GM19023 (cell line): ENCODE measurements around the gene ARHGAP9.
A peak's percentile ranks its signal among the peaks of the same experiment; 100 is the strongest.

Experiments used
- ATAC-seq: cut with Tn5 transposase; IDR thresholded peaks from one replicate; pipeline ENCODE4 v1.9.1; 2021; ENCODE audit warnings: mild to moderate bottlenecking, moderate library complexity; ENCODE audit not compliant: unreplicated experiment

ARHGAP9 gene

GRCh38 chr12:57473886-57474285 lies 5.8 kb downstream of the ARHGAP9 start:
- ATAC-seq, result no peak

DNA sequence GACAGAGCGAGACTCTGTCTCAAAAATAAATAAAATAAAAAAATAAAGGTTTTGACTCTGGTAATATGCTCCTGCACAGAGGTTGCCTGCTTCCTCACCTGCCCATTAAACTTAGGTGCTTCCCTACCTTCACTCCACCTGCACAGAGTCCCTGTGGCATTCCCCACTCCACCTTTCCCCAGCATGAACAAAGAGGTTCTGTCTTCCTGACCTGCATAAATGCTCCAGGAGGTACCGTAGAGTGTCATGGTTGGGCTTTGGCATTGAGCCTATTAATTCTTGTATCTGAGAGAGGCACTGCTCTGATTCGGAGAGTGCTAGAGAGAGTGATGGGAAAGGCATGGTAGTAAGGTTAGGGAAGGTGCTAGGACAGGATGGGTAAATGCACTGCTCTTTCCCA lies 6.3 kb downstream of the ARHGAP9 start:
- no peak for ATAC-seq

GRCh38 chr12:57472391-57472790 lies 7.3 kb downstream of the ARHGAP9 start:
- ATAC-seq, result no peak

DNA sequence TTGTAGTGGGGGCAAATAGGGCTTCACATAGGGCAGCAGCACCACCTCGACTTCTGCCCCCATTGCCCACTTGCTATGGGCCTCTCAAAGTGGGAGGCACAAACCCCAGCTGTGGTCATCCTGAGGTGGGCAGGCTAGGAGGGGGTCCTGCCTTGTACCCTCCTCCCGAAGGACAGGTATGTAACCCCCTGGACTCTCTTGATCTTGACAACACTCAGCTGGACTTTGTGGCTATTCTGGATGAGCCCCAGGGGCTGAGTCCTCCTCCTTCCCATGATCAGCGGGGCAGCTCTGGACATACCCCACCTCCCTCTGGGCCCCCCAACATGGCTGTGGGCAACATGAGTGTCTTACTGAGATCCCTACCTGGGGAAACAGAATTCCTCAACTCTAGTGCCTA lies 8.0 kb downstream of the ARHGAP9 start:
- ATAC-seq, result no peak

DNA sequence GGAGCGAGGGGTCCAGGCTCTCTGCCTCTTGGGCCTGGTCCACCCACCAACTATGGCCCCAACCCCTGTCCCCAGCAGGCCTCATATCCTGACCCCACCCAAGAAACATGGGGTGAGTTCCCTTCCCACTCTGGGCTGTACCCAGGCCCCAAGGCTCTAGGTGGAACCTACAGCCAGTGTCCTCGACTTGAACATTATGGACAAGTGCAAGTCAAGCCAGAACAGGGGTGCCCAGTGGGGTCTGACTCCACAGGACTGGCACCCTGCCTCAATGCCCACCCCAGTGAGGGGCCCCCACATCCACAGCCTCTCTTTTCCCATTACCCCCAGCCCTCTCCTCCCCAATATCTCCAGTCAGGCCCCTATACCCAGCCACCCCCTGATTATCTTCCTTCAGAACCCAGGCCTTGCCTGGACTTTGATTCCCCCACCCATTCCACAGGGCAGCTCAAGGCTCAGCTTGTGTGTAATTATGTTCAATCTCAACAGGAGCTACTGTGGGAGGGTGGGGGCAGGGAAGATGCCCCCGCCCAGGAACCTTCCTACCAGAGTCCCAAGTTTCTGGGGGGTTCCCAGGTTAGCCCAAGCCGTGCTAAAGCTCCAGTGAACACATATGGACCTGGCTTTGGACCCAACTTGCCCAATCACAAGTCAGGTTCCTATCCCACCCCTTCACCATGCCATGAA lies 8.6 kb downstream of the ARHGAP9 start:
- no peak for ATAC-seq

- no peak for ATAC-seq
Measured at GRCh38 chr12:57470286-57470969, 9.2 kb downstream of the ARHGAP9 start.

- no peak for ATAC-seq
Measured at GRCh38 chr12:57469296-57470164, 10.1 kb downstream of the ARHGAP9 start.

DNA sequence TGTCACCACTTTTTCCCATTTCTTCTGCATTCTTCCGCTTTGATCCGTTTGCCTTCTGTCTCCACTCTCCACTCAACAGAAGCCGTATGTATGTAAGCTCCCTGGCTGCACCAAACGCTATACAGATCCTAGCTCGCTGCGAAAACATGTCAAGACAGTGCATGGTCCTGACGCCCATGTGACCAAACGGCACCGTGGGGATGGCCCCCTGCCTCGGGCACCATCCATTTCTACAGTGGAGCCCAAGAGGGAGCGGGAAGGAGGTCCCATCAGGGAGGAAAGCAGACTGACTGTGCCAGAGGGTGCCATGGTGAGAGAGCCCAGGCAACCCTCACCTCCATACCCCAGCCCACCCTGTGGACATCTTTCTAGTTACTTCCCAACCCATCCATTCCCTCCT lies 11.8 kb downstream of the ARHGAP9 start:
- no peak for ATAC-seq

DNA sequence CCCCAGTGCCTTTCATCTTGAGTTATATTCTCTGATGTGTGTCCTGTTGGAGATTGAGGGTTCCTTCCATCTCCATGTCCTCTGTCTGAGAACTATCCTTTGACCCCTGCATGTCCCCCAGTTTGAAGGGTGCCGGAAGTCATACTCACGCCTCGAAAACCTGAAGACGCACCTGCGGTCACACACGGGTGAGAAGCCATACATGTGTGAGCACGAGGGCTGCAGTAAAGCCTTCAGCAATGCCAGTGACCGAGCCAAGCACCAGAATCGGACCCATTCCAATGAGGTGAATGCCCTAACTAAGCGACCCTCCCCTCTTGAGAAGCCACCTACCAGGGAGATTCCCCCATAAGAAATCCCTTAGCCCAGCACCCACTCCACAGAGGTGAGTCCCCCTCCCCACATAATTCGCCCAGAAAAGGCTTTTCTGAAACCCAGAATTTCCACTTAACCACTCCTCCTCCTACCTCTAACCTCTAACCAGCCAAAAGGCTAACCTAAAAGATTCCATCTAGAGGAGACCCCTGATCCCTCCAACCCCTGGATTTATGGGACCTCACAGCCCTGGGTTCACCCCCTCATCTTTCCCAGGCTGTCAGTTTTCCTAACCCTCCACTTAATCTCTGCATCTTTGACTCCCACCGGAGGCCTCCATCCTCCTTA lies 12.3 kb downstream of the ARHGAP9 start:
- no peak for ATAC-seq

GRCh38 chr12:57465747-57466505 lies 13.7 kb downstream of the ARHGAP9 start:
- ATAC-seq, result no peak

GRCh38 chr12:57465030-57465746 lies 14.5 kb downstream of the ARHGAP9 start:
- no peak for ATAC-seq

GRCh38 chr12:57464569-57464968 lies 15.1 kb downstream of the ARHGAP9 start:
- ATAC-seq, result no peak

DNA sequence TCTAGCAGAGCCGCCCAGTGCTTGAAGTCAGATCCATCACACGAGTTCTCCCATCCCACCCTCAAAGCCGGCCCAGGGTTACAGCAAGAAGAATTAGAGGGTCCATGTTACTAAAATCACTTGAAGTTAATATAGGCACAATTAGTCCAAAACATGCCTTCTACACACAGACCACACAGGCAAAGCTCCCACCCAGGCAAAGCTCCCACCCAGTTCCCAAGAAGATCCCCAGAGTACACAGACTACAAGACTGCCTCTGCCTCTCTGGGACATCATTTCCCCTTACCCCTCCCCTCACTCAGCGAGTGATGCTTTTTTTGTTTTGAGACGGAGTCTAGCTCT lies 16.8 kb downstream of the ARHGAP9 start:
- no peak for ATAC-seq

- ATAC-seq, result peak; percentile 64
Measured at GRCh38 chr12:57462251-57462911, 17.3 kb downstream of the ARHGAP9 start.

GRCh38 chr12:57461917-57462250 lies 17.8 kb downstream of the ARHGAP9 start:
- ATAC-seq, result no peak

GRCh38 chr12:57461276-57461916 lies 18.3 kb downstream of the ARHGAP9 start:
- ATAC-seq, result no peak

- ATAC-seq, result no peak
Measured at GRCh38 chr12:57460841-57461275, 18.8 kb downstream of the ARHGAP9 start.

GRCh38 chr12:57460468-57460784 lies 19.2 kb downstream of the ARHGAP9 start:
- no peak for ATAC-seq
